A549 (cell line): Measurements from ENCODE around the gene HECTD4. TPM values are rescaled to one million over a fixed set of nuclear protein-coding genes. Genes with fewer than 3 reads are reported as not detected.
"Not testable (repeated sequence)": the region's sequence is repeated elsewhere in the genome, so short reads cannot be mapped to it uniquely, and the experiment has no call there.

Experiments
- ATAC-seq, 2 experiments: fragments of 200-7000 bp in 1 of 2; fragments of >200 bp in 1 of 2; cut with Nextera tagmentation in 1 of 2; cut with Tn5 transposase in 1 of 2; 3 replicates each; pipeline versions ENCODE4 v1.8.0 to v1.9.1; 2018 to 2020; ENCODE audit warnings: mild to moderate bottlenecking in 1 of 2, moderate library complexity in 1 of 2
- CTCF ChIA-PET: fragments of 300-600 bp; sonication (Branson Sonifier 250); formaldehyde crosslinking; extraction: SDS; loops from one replicate; lab custom pipeline; 2021; ENCODE audit warnings: antibody characterized with exemption, inconsistent platforms; lab: Yijun Ruan, JAX
- POLR2A ChIA-PET: fragments of 350-600 bp; formaldehyde crosslinking; extraction: SDS; loops from one replicate; lab custom pipeline; 2021; ENCODE audit warnings: antibody characterized with exemption, inconsistent platforms; lab: Yijun Ruan, JAX
- DNase-seq, 2 experiments: peaks; one replicate each; pipeline versions ENCODE4 v3.0.0 to v3.0.0-alpha.2; 2011 to 2016; ENCODE audit warnings: low read depth in 1 of 2, low spot score in 1 of 2
- FAIRE-seq: peaks from 2 replicates; lab custom pipeline; 2011; peaks lifted over from hg19 to GRCh38; lab: Jason Lieb, UNC
- H3K27ac ChIP-seq, 2 experiments: fragments of >200 bp; sonication (Bioruptor Twin); formaldehyde crosslinking; 3 replicates each; pipeline ENCODE4 v1.5.1; 2016 to 2017
- H3K4me1 ChIP-seq: fragments of >200 bp; sonication (Bioruptor Twin); formaldehyde crosslinking; 3 replicates; pipeline ENCODE4 v1.6.1; 2016
- H3K4me2 ChIP-seq: fragments of >200 bp; sonication (Bioruptor Twin); formaldehyde crosslinking; 3 replicates; pipeline ENCODE4 v1.6.1; 2016
- H3K4me3 ChIP-seq: fragments of >200 bp; sonication (Bioruptor Twin); formaldehyde crosslinking; 3 replicates; pipeline ENCODE4 v1.5.1; 2016
- H3K9me3 ChIP-seq: fragments of >200 bp; sonication (Bioruptor Twin); formaldehyde crosslinking; 3 replicates; pipeline ENCODE4 v1.6.1; 2016
- ATOH8 ChIP-seq: fragments of 250-450 bp; sonication (Bioruptor Pico); IDR thresholded peaks from 2 replicates; pipeline ENCODE4 v1.5.0; 2020; ENCODE audit warnings: low read depth, mild to moderate bottlenecking, moderate library complexity
- CBX8 ChIP-seq: fragments of 200-600 bp; sonication (generic); IDR thresholded peaks from 2 replicates; pipeline ENCODE4 v1.6.1; 2016
- CEBPB ChIP-seq, 2 experiments: fragments of >200 bp in 1 of 2; sonication (Bioruptor Twin) in 1 of 2; formaldehyde crosslinking in 1 of 2; IDR thresholded peaks; 2 replicates each; pipeline ENCODE4 v1.6.1; 2012 to 2016
- ELK1 ChIP-seq: fragments of 150-350 bp; IDR thresholded peaks from 2 replicates; pipeline ENCODE4 v1.6.1; 2014; ENCODE audit warnings: low read depth, mild to moderate bottlenecking, low read length
- FOSB ChIP-seq: fragments of 250-450 bp; sonication (Bioruptor Pico); IDR thresholded peaks from 2 replicates; pipeline ENCODE4 v1.5.0; 2020; ENCODE audit warnings: mild to moderate bottlenecking, moderate library complexity
- FOSL2 ChIP-seq, 2 experiments: fragments of 450-650 bp in 1 of 2; fragments of >200 bp in 1 of 2; sonication (Bioruptor Twin) in 1 of 2; formaldehyde crosslinking; IDR thresholded peaks; 2 replicates each; pipeline versions ENCODE4 v1.5.0 to v1.6.1; 2016 to 2020; ENCODE audit warnings: mild to moderate bottlenecking in 1 of 2, moderate library complexity in 1 of 2
- FOXS1 ChIP-seq: fragments of 250-450 bp; sonication (Bioruptor Pico); IDR thresholded peaks from 2 replicates; pipeline ENCODE4 v1.5.0; 2020; ENCODE audit warnings: mild to moderate bottlenecking, moderate library complexity
- GATA3 ChIP-seq: IDR thresholded peaks from 2 replicates; pipeline ENCODE4 v1.6.1; 2012; ENCODE audit warnings: borderline replicate concordance
- HES2 ChIP-seq: fragments of >200 bp; sonication (Bioruptor Twin); formaldehyde crosslinking; IDR thresholded peaks from 2 replicates; pipeline ENCODE4 v1.6.1; 2016
- HOXA7 ChIP-seq: fragments of 250-450 bp; sonication (Bioruptor Pico); IDR thresholded peaks from 2 replicates; pipeline ENCODE4 v1.5.0; 2020; ENCODE audit warnings: mild to moderate bottlenecking, moderate library complexity
- HOXB5 ChIP-seq: fragments of 250-450 bp; sonication (Bioruptor Pico); IDR thresholded peaks from 2 replicates; pipeline ENCODE4 v1.5.0; 2020; ENCODE audit warnings: mild to moderate bottlenecking, moderate library complexity
- JUNB ChIP-seq: fragments of >200 bp; sonication (Bioruptor Twin); formaldehyde crosslinking; IDR thresholded peaks from 2 replicates; pipeline ENCODE4 v1.6.1; 2016
- MAZ ChIP-seq: fragments of 150-350 bp; IDR thresholded peaks from 2 replicates; pipeline ENCODE4 v1.6.1; 2014; ENCODE audit warnings: antibody characterized with exemption, low read depth, low read length, borderline replicate concordance
- MYC ChIP-seq: IDR thresholded peaks from 2 replicates; pipeline ENCODE4 v1.6.1; 2012; ENCODE audit warnings: mild to moderate bottlenecking, inconsistent platforms, low read length, improper control_type of control experiment, borderline replicate concordance
- NFE2L2 ChIP-seq: fragments of 150-350 bp; conservative IDR thresholded peaks from 2 replicates; pipeline ENCODE4 v1.6.1; 2014; ENCODE audit warnings: low read length
- PBX3 ChIP-seq: IDR thresholded peaks from 2 replicates; pipeline ENCODE4 v1.6.1; 2012
- POLR2AphosphoS2 ChIP-seq: conservative IDR thresholded peaks from 2 replicates; pipeline ENCODE4 v1.6.1; 2012; ENCODE audit warnings: low read length, improper control_type of control experiment, inconsistent platforms
- RAD21 ChIP-seq, 2 experiments: fragments of >200 bp in 1 of 2; sonication (Bioruptor Twin) in 1 of 2; formaldehyde crosslinking in 1 of 2; IDR thresholded peaks in 1 of 2; conservative IDR thresholded peaks in 1 of 2; 2 replicates in 1 of 2; 3 replicates in 1 of 2; pipeline ENCODE4 v1.6.1; 2012 to 2018; ENCODE audit warnings: inconsistent platforms in 1 of 2
- TFCP2L1 ChIP-seq: fragments of 250-450 bp; sonication (Bioruptor Pico); IDR thresholded peaks from 2 replicates; pipeline ENCODE4 v1.5.0; 2021; ENCODE audit warnings: mild to moderate bottlenecking
- TP53 ChIP-seq: fragments of 250-450 bp; sonication (Bioruptor Pico); IDR thresholded peaks from 2 replicates; pipeline ENCODE4 v1.5.0; 2021; ENCODE audit warnings: mild to moderate bottlenecking, moderate library complexity
- USF2 ChIP-seq: fragments of 450-650 bp; IDR thresholded peaks from 2 replicates; pipeline ENCODE4 v1.6.1; 2014; ENCODE audit warnings: antibody characterized with exemption
- ZNF302 ChIP-seq: fragments of 250-450 bp; sonication (Bioruptor Pico); IDR thresholded peaks from 2 replicates; pipeline ENCODE4 v1.9.0; 2021; ENCODE audit warnings: inconsistent platforms, mild to moderate bottlenecking, moderate library complexity
- whole genome bisulfite sequencing: methylation state at CpG from one replicate; pipeline ENCODE4 v1.1.6; 2017; ENCODE audit errors: missing lambda C conversion rate; 5-methylcytosine and 5-hydroxymethylcytosine counted together
- polyA plus RNA-seq, 4 experiments: library from polyadenylated mRNA; depleted of rRNA in 3 of 4; stranded (reverse); fragments of >200 nt; fragmentation: RNase III in 1 of 4; extraction: RNeasy Plus Mini Kit Qiagen cat#74134 plus additional on column Dnase treatment in 1 of 4; gene quantifications; 2 replicates in 3 of 4; 3 replicates in 1 of 4; pipeline ENCODE4 v1.2.3, GENCODE V29; 2011 to 2017

Gene HECTD4
- polyA plus RNA-seq, 2 of the 4 experiments (the other 2 are of a cell fraction), result 9.9 to 14.7 TPM

GRCh38 chr12:112393328-112393727 lies 11.1 kb upstream of the HECTD4 start:
- no peak overlapping the region for H3K4me2 ChIP-seq
- ATAC-seq, result no peak
- POLR2A ChIA-PET, result no interaction called here
- no peak overlapping the region for H3K27ac ChIP-seq
- TF ChIP-seq POLR2AphosphoS2 (no peak), ZNF302 (no peak), ELK1 (no peak), USF2 (no peak), JUNB (no peak), CBX8 (no peak), FOXS1 (no peak), HOXA7 (CRISPR knock-in tag) (no peak), HOXB5 (CRISPR knock-in tag) (no peak), GATA3 (no peak), HES2 (no peak), PBX3 (no peak), MYC (no peak), MAZ (no peak), TP53 (CRISPR knock-in tag) (no peak), RAD21 (conservative IDR thresholded peaks at IDR 0.05 in 1 of 2, IDR thresholded peaks at IDR 0.05 in 1 of 2) (no peak), TFCP2L1 (CRISPR knock-in tag) (no peak), ATOH8 (CRISPR knock-in tag) (no peak), NFE2L2 (no peak), FOSB (CRISPR knock-in tag) (no peak)
- TF ChIP-seq, all 56 proteins: peak for 0
- DNase-seq, result no peak
- H3K4me3 ChIP-seq, result no peak overlapping the region
- H3K9me3 ChIP-seq, result no peaks in the 10 kb centered on the region
- no peaks in the 10 kb centered on the region for H3K4me1 ChIP-seq
- WGBS, result 58% methylated on average over 1 of the region's 1 CpG
- CTCF ChIA-PET, result interaction anchor here (2.9 kb wide), 1 partner anchor 195 kb away, joined by 13 read pairs; no protein-coding TSS in a partner anchor
- FAIRE-seq, result no peak

GRCh38 chr12:112389922-112390654 lies 7.9 kb upstream of the HECTD4 start:
- H3K27ac ChIP-seq, H3K4me3 ChIP-seq, POLR2A ChIA-PET, ATAC-seq, H3K9me3 ChIP-seq, FAIRE-seq, H3K4me1 ChIP-seq, DNase-seq, H3K4me2 ChIP-seq: not testable (repeated sequence)
- 26% methylated on average over 4 of the region's 4 CpGs for WGBS
- CTCF ChIA-PET, result interaction anchor here (0.6 to 0.9 kb wide), 2 partner anchors 12 to 190 kb away, joined by 3 read pairs; no protein-coding TSS in a partner anchor

GRCh38 chr12:112389228-112389627 lies 7.0 kb upstream of the HECTD4 start:
- Histone ChIP-seq H3K9me3 (no peaks in the 10 kb centered on the region), H3K27ac (no peak overlapping the region), H3K4me3 (no peak overlapping the region), H3K4me2 (no peak overlapping the region), H3K4me1 (no peaks in the 10 kb centered on the region)
- ATAC-seq (no peak), DNase-seq (no peak), FAIRE-seq (no peak)
- POLR2A ChIA-PET, result no interaction called here
- TF ChIP-seq CEBPB (IDR thresholded peaks at IDR 0.05), result no peak
- no peak for TF ChIP-seq FOSL2 (IDR thresholded peaks at IDR 0.05)
- peak; percentile 26; the same call in 1 of the 2 replicates for TF ChIP-seq FOSL2 (CRISPR knock-in tag; IDR thresholded peaks at IDR 0.05)
- CTCF ChIA-PET, result interaction anchor here (0.9 to 3.1 kb wide), 3 partner anchors 11 to 191 kb away, joined by 3 to 80 read pairs (median 31); no protein-coding TSS in a partner anchor
- WGBS, result 43% methylated on average over 4 of the region's 4 CpGs
